Measurements from ENCODE around the gene SCARF2.
"Not testable (repeated sequence)": the region's sequence is repeated elsewhere in the genome, so short reads cannot be mapped to it uniquely, and the experiment has no call there.

The SCARF2 gene

DNA sequence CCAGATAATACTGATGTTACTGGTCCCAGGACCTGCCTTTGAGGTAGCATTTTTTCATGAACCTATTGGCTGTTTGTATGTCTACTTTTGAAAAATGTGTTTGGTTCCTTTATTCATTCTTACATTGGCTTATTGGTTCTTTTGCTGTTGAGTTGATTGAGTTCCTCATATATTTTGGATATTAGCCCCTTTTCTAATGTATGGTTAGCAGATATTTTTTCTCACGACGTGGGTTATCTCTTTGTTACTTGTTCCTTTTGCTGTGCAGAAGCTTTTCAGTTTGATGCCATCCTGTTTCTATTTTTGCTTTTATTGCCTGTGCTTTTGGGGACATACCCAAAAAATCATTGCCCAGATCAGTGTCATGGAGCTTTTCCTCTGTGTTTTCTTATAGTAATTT lies 53.5 kb downstream of the SCARF2 start:
- in situ Hi-C loops (cut with MboI; ENCODE audit: low sequenced_read_pairs, unreplicated experiment) = no loop called here
- TF ChIP-seq, protein P1, sequence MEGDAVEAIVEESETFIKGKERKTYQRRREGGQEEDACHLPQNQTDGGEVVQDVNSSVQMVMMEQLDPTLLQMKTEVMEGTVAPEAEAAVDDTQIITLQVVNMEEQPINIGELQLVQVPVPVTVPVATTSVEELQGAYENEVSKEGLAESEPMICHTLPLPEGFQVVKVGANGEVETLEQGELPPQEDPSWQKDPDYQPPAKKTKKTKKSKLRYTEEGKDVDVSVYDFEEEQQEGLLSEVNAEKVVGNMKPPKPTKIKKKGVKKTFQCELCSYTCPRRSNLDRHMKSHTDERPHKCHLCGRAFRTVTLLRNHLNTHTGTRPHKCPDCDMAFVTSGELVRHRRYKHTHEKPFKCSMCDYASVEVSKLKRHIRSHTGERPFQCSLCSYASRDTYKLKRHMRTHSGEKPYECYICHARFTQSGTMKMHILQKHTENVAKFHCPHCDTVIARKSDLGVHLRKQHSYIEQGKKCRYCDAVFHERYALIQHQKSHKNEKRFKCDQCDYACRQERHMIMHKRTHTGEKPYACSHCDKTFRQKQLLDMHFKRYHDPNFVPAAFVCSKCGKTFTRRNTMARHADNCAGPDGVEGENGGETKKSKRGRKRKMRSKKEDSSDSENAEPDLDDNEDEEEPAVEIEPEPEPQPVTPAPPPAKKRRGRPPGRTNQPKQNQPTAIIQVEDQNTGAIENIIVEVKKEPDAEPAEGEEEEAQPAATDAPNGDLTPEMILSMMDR (IDR thresholded peaks at IDR 0.05; ENCODE audit: borderline replicate concordance, control extremely low read depth, extremely low read depth, insufficient read depth, missing control alignments) = no peak
- no peak for DNase-seq (ENCODE audit: low spot score)

DNA sequence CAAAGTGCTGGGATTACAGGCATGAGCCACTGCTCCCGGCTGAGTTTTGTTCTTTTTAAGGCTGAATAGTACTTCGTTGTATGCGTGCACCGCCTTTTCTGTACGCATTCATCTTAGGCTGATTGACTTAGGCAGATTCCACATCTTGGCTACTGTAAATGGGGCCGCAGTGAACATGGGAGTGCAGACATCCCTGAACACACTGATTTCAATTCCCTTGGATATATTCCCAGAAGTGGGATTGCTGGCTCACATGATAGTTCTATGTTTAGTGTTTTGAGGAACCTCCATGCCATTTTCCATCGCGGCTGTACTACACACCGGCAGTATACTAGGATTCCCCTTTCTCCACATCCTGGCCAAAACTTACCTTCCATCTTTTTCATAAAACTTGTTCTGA lies 54.1 kb downstream of the SCARF2 start:
- in situ Hi-C loops (cut with MboI; ENCODE audit: low sequenced_read_pairs, unreplicated experiment) = no loop called here
- DNase-seq (ENCODE audit: low spot score) = no peak

DNA sequence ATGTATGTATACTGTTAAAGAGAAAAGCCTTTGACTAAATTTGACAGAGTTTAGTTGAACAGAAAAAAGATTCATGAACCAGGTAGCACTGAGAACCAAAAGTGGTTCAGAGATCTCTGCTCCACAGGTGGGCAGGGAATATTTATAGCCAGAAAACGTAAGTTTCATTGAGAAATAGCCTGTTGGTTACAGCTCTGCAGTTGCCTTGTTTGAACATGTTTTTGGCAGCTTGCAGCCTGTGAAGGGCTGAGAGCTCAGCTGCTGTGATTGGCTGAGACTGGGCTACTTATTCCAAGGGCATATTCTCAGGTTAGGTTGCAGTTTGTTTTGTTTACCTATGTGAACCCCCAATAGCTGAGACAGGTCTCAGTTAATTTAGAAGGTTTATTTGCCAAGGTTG lies 57.1 kb downstream of the SCARF2 start:
- in situ Hi-C loops (cut with MboI; ENCODE audit: low sequenced_read_pairs, unreplicated experiment) = no loop called here
- DNase-seq (ENCODE audit: low spot score) = no peak
- TF ChIP-seq, protein P1 (IDR thresholded peaks at IDR 0.05; ENCODE audit: borderline replicate concordance, control extremely low read depth, extremely low read depth, insufficient read depth, missing control alignments) = no peak

More for the DNA sequence above, 54.1 kb downstream of the SCARF2 start:
- TF ChIP-seq, protein P1 (IDR thresholded peaks at IDR 0.05; ENCODE audit: borderline replicate concordance, control extremely low read depth, extremely low read depth, insufficient read depth, missing control alignments) = no peak

DNA sequence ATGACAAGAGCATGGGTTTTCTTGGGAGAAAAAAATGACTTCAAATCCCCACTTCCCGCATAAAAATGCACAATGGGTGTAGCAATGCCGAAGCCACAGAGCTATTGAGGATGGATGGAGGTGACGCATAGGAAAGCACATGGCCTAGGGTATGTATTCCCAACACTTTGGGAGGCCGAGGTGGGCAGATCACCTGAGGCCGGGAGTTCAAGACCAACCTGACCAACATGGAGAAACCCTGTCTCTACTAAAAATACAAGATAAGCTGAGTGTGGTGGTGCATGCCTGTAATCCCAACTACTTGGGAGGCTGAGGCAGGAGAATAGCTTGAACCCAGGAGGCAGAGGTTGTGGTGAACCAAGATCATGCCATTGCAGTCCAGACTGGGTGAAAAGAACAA lies 58.9 kb downstream of the SCARF2 start:
- DNase-seq (ENCODE audit: low spot score); in situ Hi-C loops (cut with MboI; ENCODE audit: low sequenced_read_pairs, unreplicated experiment): not testable (repeated sequence)

DNA sequence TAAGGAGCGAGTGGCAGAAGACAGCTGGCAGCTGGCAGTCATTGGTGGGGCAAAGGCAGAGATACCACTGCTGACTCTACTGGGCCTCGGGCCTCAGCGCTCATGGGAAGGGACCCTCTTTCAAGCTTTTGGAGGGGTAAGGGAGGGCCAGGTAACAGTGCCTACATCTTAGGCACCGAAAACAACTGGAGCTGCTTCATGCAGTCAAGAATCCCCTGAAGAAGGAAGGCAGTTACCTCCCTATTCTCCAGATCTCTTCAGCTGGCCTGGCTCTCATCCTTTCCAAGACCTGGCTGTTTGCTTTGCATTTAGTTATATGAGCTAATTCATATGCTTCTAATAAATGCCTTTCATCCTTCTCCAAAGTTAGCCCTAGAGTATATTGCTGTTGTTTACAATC lies 59.5 kb downstream of the SCARF2 start:
- no peak for DNase-seq (ENCODE audit: low spot score)
- TF ChIP-seq, protein P1 (IDR thresholded peaks at IDR 0.05; ENCODE audit: borderline replicate concordance, control extremely low read depth, extremely low read depth, insufficient read depth, missing control alignments) = no peak
- in situ Hi-C loops (cut with MboI; ENCODE audit: low sequenced_read_pairs, unreplicated experiment) = no loop called here

DNA sequence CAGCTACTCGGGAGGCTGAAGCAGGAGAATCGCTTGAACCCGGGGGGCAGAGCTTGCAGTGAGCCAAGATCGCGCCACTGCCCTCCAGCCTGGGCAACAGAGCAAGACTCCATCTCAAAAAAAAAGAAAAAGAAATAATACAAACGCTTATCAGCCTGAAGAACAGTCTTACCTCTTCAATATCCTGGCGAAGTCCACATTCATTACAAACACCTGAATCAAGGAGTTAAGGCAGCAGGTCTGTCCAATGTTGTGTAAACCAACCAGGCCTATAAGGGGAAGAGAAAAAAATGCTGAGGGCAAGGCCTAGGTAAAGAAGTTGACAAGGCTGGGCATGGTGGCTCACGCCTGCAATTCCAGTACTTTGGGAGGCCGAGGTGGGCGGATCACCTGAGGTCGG lies 60.6 kb downstream of the SCARF2 start:
- in situ Hi-C loops (cut with MboI; ENCODE audit: low sequenced_read_pairs, unreplicated experiment) = not testable (repeated sequence)

DNA sequence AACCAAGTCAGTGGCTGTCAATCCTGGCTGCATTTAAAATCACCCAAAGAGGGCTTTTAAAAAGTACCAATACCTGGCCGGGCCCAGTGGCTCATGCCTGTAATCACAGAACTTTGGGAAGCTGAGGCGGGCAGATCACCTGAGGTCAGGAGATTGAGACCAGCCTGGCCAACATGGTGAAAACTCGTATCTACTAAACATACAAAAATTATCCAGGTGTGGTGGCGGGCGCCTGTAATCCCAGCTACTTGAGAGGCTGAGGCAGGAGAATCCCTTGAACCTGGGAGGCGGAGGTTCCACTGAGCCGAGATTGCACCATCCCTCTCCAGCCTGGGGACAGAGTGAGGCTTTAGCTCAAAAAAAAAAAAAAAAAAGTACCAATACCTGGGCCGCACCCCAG lies 61.3 kb downstream of the SCARF2 start:
- in situ Hi-C loops (cut with MboI; ENCODE audit: low sequenced_read_pairs, unreplicated experiment); DNase-seq (ENCODE audit: low spot score): not testable (repeated sequence)

More for the DNA sequence above, 60.6 kb downstream of the SCARF2 start:
- not testable (repeated sequence) for DNase-seq (ENCODE audit: low spot score)
